GM18520 (cell line): Measurements from ENCODE around the gene HOXB4.

Source experiments
- ATAC-seq: cut with Tn5 transposase; IDR thresholded peaks from one replicate; pipeline ENCODE4 v1.9.1; 2021; ENCODE audit not compliant: unreplicated experiment

The HOXB4 gene

DNA sequence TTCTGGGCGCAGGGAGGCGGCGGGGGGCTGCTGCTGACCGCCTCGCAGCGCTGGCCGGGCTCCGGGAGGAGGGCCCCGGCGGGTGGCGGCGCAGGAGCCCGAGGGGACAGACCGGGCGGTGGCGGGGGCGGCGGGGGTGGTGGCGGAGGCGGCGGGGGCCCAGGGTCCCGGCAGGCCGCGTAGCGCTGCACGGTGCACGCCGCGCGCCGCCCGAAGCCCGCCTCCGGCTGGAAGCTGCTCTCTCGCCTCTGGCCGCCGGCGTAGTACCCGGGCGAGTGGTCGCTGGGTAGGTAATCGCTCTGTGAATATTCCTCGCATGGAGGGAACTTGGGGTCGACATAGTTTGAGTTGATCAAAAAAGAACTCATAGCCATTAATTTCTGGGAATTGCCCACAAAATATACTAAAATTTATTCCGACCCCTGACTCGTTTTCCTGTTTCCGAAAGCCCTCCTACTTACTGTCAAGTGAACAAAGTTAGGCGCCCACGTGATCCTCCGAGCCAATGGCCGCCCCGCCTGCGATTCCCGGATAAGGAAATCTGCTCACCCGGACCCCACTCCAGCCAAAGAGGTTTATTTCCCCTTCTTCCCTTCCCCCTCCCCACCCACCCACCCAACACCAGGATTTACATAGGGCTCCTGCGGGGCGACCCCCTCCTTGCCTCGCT, at the start of gene HOXB4:
HOXB4 (minus strand) TSS at position 405 of the 670 bp plus-strand sequence; CDS start at position 374, 31 bp downstream.
- no peak for ATAC-seq

DNA sequence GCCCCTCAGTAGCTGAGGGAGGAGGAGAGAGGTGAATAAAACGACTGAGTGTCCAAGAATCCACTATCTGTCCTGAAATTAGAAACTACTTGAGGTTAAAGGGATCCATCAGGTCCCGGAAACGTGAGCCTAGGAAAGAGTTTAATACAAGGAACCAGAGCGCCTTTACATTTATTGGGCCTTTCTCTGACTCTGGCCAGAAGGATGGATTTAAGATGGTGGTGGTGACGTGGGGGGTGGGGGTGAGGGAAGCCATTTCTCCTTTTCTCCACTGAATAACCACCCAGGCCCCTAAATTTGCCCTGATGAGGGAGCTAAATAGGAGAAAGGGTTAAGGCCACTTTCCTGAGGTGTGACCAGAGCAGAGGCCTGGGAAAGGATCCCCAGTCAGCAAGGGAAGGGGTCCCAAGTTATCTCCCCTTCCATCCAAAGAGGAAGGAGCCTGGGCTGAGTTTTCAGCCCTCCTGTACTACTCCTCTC, 49.0 kb upstream of the HOXB4 start:
- no peak for ATAC-seq

DNA sequence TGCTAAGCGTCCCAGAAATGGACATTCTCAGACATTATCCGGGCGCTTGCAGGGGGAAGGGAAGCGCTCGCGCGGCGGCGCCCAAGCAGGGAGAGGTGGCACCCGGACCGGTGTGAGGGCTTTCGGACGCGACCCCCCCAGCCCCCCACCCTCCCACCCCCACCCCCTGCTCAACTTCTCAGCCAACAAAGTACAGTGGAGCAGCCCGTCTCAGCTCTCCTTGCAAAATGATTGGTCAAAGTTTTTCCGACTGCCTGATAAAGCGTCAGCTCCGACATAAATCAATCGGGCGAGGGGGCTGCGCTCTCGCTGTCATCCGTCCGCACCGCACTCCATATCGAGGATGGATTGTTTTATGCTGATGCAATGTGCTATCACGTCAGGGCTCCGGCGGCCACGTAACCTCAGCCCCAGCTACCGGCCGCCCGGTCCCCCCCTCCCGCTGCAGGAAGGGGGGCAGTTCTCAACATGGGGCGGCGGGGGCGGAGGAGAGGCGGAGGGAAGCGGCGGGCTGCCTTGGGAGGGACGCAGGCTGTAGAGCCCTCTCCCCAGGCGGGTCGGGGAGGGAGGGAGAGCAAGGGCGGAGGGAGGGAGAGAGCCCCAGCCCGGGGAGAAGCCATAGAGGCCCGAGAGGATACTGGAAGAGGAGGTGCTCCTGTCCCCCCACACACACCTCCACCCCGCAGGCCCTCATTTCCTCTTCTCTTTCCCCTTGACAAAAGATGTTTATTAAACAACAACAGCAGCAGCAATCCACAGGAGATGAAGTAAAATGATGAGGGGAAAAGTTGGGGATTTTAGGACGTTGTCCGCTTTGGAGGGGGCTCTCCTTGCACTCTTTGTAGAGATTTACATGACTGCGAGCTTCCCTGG, 48.3 kb upstream of the HOXB4 start, which contains the start of gene HOXB9:
HOXB9 (minus strand) TSS at position 114 of the 873 bp plus-strand sequence; CDS start at position 25, 89 bp downstream.
- no peak for ATAC-seq

DNA sequence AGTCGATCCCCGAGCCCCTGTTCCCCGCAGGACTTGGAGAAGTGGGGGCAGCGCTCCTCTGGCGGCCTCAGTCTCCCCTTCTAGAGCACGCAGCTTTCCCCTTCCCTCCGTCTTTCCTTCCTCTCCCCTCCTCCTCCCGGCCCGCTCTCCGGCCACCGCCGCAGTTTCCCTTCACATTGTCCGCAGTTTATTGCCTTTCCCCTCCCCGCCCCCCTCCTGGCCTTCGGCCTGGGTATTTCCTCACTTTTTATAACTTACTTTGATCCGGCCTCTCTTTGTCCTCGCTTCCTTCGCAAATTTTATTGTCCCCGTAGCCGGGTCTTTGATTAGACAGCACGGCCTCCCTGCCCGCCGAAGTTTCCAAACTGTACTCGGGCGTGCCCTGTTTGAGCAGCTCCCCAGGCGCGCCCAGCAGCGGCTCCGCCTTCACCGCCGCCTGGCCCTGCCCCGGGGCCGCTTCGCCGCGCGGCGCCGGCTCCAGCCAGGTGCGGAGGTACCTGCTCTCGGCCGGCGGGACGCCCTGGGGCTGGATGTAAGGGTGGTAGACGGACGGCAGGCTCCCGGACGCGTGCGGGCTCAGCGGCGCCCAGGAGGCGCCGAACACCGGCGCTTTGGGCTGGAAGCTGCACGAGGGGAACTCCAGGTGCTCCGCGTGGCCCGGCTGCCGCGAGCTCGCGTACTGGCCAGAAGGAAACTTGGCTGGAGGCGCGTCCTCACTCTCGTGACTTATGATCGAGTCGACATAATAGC, 47.5 kb upstream of the HOXB4 start:
- ATAC-seq, result no peak

DNA sequence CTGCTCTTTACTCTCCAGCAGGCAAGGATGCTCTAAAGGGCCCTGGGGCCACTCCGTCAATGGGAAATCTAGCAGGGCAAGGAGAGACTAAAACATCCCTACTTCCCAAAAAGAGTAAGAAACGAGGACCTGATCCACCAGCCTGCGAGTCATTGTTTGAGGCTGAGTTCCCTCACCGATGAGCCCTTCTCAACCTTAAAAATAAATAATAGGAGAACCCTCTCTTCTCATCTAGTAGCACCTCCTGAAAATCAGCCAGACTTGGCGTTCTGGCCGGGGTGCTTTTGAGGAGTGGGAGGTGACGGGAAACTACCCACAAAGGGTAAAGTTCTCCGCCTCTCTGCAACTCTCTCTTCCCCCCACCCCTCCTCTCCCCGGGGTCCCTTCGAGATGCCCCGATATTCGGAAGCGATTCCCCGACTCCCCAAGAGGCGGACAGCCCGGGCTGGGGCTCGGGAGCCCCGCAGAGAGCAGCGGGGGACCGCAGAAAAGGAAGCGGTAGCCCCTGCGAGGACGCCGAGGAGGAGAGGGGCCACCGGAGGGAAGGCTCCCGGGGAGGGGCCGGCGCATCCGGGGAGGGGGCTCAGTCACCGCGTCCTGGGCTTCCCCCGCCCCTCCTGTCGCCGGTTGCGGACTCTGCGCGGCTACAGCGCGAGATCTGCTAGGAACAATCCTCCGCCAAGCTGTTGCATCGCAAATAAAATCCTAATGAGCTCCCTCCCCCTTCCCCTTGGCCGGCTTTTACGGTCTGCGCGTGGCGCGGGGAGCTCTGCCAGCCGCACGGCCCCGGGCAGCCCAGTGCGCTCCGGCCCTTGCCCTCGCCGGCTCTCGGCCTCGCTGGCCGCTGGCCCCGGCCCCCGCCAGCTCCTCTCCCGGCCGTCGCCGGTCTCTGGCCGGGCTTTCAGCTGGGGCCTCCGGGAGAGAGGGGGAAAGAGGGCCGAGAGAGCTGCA, 46.7 kb upstream of the HOXB4 start:
- no peak for ATAC-seq

DNA sequence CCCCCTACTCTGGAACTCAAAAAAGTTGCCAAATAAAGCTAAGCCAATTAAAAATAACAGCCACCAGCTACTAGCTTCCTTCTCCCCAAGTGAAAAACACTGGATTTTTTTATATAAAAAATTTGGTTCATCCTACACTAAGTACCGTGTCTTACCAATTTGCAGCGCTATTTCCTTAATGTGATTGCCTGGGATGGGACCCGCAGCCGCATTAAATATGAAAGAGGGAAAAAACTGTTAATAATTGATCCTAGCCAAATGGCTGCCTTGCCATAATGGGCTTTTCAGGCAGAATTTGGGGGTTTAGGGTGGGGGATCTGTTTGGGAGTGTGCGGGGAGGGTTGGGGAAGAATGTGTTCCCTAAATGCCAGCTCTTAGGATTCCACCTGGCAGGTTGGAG, 46.0 kb upstream of the HOXB4 start:
- no peak for ATAC-seq

DNA sequence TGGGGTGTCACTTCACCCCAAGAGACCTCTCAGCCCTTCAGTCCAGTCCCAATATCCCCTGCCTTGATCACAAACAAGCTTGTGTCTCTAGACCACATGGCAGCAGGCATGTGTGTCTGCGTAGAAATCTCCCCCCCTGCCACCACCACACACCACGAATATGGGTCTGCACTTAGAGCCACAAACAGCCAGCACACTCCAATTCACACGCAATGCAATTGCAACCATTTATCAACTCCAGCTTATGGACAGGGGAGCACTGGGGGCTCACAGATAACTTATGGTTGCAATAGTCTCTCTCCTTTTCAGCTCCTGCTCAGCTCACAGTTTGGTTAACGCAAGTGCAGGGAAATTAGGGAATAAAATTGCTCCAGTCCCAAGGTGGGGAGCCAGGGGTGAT, 45.4 kb upstream of the HOXB4 start:
- ATAC-seq, result no peak

DNA sequence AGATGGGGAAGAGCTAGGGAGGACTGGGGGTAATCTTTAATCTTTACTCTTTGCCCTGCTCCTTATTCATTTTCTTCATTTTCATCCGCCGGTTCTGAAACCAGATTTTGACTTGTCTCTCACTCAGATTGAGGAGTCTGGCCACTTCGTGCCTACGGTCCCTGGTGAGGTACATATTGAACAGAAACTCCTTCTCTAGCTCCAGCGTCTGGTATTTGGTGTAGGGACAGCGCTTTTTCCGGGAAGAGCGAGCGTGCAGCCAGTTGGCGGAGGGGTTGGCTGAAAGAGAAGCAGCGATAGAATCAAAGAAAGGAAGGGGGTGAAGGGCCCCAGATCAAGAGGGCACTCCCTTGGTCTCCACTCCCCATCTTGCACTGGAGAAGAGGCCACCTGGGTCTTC, 44.7 kb upstream of the HOXB4 start:
- ATAC-seq, result no peak

DNA sequence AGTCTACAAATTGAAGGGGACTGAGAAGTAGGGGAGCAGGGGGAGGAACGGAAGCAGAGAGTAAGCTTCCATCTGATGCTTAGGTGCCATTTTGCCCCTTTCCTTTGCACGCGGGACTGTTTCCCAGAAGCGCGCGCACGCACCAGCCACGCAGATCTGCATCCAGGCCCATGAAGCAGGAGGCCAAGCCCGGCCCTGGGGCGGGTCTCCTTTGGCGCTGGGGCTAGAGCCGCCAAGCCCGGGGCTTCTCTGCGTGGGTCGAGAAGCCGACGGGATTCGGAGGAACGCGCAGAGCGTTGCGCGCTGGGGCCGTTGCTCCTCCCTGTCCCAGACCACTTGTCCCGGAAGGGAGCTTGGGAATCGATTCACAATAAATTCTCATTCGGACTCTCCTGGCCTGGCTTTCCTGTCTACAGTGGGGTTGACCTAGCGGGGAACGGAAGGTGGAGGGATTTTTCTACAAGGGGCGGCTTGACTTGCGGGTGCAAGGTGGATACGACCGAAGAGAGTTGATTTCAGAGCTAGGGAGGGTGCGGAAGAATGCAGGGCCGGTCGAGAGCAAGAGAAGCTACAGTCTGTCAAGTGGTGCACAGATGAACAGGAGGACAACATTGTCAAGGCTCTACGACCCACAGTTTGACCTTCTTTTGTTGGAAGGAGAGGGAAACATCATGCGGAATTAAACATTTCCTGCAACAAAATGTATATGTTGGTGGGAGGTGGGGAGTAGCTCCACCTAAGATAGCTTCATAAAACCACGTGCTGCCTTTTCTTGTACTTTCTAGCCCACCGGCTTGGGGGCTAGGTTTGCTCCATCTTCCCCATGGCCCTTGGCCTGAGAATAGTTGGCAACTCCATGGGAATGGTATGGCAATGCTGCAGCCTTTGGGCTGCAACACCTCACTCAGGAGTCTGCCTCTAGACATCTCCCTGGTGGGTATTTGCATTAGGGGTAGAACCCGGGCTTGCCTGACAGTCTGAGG, 43.6 kb upstream of the HOXB4 start:
- no peak for ATAC-seq

DNA sequence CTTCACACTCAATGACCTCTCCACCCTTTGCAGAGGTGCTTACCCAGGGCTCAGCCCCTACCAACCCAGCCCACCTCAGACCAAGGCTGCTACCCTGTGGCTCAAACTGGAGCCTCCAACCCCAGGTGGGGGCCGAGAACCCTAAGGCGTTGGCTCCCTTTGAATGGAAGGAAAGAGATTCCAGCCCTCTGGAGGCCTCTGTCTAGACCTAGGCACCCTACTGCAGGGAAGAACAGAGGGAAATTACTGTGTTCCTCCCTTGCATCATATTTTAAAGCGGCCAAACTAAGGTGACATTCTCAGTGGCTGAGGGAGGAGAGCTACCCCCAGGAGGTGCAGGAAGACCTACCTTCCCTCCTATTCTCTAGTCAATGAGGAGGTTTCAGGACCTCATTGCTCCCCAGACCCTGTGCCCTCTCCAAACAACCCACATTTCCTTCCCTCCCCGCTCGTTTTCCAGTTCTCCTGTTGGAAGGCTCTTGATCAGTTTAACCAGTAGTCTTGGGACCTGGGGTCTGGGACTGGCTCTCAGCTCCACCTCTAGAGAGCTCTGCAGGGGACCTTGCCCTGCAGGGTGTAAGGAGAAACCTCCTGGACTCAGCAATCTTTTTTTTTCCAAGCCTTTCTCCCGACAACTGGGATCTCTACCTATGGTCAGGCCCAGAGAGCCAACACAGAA, 42.5 kb upstream of the HOXB4 start:
- ATAC-seq, result no peak

DNA sequence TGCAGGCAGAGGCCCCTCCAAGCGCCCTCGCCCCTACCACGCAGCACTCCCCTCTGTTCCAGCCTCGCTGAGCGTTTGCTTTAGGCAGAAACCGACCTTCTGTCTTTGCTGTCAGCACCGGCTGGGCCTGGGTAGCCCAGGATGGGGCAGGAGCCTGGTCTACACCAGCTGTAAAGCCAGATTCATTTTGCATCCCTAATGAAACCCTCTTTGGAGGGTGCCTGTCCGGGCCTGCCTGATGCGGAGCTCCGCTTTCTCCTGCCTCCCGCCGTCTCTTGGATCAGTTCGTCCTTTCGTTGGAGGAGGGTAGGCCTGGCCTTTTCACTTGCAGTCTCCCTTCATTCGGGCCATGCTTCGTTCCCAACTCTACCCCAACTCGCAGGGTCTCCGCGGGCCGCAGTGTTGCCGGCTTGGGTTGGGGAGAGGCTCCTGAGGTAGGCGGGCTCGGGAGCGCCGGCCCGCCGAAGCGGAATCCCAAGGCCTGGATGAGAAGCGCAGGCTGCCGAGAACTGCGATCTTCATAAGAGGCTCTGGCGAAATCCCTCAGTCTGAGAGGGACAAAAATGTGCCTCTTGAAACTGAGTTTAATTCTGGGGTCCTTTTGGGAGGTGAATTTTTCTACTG, 41.8 kb upstream of the HOXB4 start:
- no peak for ATAC-seq

DNA sequence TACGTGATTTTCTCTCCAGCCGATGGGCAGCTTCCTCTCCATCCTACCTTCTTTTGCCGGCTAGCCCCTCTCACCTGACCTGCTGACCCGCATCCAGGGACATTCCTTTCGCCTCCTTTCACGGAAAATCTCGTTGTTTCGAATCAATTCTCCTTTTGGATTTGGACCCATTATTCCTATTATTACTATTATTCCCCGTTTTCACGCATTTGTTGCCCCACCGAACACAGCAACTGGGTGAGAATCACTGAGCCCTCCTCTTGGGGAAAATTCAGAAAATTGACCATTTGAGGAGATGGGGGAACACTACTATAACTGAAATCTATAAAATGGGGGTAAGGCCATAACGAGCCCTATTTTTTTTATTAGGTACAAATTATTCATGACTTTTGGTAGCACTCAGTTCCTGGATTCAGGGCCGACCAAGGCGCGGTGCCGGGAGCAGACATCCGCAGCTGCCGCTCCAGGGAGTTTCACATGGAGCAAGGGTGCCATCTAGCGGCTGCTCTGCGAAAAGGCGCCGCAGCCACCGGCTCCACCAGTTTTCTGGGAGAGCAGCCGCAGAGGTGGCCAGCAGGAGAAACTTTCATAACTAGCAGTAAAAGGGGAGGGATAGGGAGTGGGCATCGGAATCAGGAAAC, 40.2 kb upstream of the HOXB4 start:
- ATAC-seq, result peak; percentile 42

DNA sequence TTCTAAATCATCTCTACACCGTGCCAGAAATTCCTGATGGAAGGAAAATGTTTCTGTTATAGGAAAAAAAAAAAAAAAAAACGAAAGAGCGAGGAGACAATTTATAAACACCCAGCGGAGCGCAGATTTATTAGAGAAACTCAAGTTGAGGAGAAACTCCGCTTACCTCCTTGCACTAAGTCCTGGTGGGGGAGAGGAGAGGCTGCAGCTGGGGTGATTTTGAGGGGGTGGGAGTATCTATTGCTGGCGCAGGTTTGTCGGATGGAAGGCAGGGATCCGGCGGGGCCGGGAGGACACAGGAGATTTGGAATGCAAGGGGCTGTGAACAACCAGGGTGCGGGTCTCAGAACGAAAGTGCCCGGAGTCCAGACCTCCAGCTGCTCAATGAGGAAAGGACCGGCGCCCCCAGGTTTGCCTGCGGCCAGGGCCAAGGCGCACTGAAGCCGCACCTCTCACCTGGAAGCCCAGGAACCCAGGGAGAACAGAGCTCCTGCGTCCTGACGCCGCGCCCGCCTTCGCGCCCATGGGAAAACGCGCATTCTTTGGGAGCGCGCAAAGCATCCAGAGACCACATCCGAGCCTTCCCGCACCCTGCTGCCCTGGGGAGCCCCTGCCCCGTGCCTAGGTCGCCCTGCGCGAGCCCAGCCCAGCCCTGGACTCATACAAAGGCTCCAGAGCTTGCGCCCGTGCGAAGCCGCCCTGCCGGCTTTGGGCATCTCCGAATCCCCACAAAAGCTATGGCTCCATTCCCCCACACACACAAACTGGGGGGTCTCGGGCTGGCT, 39.5 kb upstream of the HOXB4 start:
- ATAC-seq, result no peak

DNA sequence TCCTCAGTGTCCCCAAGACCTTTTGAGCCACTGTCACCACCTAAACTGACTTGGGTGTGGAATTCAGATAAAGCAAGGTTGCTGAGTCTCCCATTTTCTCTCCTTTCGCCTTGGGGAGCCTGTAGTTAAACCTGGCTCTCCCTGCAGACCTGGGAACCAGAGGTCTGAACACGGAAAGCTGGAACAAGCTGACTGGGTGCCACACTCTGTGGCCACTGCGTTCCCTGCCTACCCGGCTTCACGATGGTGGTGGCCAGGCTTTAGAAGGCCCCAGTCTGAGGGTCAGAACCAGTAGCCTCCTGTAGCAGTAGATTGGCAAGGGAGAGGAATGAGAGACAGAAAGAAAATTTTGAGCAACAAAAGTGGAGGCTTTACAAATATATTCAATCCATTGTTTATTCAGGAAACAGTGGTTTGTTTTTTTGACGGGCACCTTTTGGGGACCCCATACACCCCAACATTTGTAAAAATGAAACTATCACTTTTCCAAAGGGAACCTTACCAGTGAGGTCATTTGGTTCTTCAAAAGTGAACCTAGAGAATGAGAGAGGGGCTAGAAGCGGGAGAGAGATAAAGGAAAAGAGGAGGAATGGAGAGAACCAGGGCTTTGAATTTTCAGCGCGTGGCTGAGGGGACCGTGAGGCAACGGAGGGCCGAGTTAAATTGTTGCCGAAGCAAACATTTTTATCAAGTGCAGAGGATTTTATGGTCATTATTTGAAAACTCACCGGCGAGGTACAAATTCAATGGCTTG, 38.7 kb upstream of the HOXB4 start:
- ATAC-seq, result no peak

DNA sequence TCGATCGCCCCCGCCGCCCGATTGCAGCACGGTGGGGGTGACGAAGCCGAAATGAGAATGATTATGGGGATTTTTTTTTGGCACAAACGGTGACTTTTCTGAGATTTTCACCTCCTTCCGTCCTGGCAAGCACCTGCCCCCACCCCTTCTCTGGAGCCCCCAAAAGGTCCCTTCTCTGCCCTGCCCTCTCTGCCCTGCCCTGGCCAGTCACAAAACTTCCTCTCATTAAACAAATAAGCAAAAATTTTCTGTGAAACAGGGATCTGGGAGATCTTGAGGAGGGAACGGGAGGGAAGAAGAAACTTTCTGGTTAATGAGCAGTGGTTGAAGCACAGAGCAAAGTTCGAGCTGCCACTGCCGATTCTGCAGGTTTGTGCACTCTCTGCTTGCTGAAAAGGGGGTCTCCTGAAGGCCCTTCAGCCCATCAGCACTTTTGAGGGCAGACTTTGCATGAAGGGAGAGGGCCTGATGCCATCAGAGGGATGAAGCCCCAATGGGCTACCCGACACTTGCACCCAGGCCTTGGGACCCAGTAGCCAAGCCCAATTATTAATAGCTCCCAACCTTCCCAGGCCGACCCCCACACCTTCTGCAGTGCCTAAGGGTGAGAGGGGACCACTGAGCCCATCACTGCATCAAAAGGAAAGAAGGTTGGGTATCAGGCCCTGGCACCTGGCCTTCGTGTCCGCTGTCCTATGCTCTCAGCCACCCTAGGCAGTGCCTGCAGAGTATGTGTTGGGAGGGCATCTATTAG, 38.0 kb upstream of the HOXB4 start:
- ATAC-seq, result no peak
